Measurements from ENCODE around the gene SIRPD.

GRCh38 chr20:1491860-1492642 lies 65.5 kb downstream of the SIRPD start:
- TF ChIP-seq, protein P1, sequence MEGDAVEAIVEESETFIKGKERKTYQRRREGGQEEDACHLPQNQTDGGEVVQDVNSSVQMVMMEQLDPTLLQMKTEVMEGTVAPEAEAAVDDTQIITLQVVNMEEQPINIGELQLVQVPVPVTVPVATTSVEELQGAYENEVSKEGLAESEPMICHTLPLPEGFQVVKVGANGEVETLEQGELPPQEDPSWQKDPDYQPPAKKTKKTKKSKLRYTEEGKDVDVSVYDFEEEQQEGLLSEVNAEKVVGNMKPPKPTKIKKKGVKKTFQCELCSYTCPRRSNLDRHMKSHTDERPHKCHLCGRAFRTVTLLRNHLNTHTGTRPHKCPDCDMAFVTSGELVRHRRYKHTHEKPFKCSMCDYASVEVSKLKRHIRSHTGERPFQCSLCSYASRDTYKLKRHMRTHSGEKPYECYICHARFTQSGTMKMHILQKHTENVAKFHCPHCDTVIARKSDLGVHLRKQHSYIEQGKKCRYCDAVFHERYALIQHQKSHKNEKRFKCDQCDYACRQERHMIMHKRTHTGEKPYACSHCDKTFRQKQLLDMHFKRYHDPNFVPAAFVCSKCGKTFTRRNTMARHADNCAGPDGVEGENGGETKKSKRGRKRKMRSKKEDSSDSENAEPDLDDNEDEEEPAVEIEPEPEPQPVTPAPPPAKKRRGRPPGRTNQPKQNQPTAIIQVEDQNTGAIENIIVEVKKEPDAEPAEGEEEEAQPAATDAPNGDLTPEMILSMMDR (conservative IDR thresholded peaks at IDR 0.05; ENCODE audit: low read length): no peak
- no peak for TF ChIP-seq EZH2phosphoT487 (IDR thresholded peaks at IDR 0.05; ENCODE audit: borderline replicate concordance)

All from Loucy (cell line).